ENCODE results near the gene ARHGAP5. TPM values are rescaled to one million over a fixed set of nuclear protein-coding genes. Genes with fewer than 3 reads are reported as not detected.
A peak's percentile ranks its signal among the peaks of the same experiment; 100 is the strongest.

Gene ARHGAP5
- total and polyA plus RNA-seq, 9 of the 15 experiments (the other 6 are each of a cell fraction or from before 2014, with no cell fraction given): 3.1 to 21.8 (median 12.1) TPM

DNA sequence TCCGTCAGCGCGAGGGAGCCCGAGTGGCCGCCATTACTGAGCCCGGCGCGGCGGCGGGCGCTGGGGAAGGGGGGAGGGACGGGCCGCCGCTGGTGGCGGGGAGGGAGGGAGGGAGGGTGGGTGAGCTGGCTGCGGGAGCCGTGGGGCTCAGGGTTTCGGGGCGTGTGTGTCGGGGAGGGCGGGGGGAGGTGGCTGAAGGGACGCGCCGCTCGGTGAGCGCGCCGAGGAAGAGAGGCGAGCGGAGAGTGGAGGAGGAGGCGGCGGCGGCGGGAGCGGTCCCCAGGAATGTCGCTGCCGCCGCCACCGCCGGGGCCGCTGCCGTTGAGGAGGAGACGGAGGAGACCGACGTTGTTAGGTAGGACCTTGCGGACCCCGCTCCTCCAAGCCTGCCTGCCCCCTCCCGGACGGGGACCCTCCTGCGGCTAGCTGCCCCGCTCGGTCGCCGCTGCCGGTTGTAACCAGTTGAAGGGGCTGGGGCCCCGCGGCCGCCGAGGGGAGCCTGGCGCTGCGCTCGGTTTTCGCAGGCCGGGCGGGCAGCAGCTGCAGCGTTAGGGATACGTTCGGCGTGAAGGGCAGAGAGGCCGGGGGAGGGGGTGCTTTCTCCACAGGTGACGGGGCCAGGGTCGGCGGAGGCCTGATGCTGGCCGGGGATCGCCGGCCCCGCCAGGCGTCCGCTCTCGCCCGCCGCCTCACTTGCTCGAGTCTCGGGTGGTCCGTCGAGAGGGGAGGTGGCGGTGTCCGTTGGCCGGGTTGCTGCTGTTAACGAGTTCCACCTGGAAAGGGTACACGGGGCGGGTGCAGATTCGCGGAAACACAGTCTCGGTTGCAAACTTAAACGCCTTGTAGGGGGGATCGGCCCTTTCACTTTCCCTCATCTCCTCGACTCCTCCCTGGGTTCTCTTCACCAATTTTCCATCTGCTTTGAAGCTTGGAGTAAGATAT, at the start of gene ARHGAP5 (continued):
- peak; percentile 68; the same call in 1 of the 2 replicates for TF ChIP-seq ZBTB7A (IDR thresholded peaks at IDR 0.05; ENCODE audit: borderline replicate concordance, control insufficient read depth, low read depth, low read length)
- TF ChIP-seq, protein P1, sequence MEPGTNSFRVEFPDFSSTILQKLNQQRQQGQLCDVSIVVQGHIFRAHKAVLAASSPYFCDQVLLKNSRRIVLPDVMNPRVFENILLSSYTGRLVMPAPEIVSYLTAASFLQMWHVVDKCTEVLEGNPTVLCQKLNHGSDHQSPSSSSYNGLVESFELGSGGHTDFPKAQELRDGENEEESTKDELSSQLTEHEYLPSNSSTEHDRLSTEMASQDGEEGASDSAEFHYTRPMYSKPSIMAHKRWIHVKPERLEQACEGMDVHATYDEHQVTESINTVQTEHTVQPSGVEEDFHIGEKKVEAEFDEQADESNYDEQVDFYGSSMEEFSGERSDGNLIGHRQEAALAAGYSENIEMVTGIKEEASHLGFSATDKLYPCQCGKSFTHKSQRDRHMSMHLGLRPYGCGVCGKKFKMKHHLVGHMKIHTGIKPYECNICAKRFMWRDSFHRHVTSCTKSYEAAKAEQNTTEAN (CRISPR knock-in tag; IDR thresholded peaks at IDR 0.05): no peak
- no peak for TF ChIP-seq SNRNP70 (optimal IDR thresholded peaks at IDR 0.05; ENCODE audit: low read depth, low read length)
- no peak for TF ChIP-seq ESRRA (IDR thresholded peaks at IDR 0.05; ENCODE audit: borderline replicate concordance, low read depth)
- TF ChIP-seq PTTG1 (tag; IDR thresholded peaks at IDR 0.05; ENCODE audit: low read depth): no peak
- TF ChIP-seq ZNF311 (CRISPR knock-in tag; IDR thresholded peaks at IDR 0.05): no peak
- no peak for TF ChIP-seq TRIM24 (IDR thresholded peaks at IDR 0.05)
- TF ChIP-seq, protein P2, sequence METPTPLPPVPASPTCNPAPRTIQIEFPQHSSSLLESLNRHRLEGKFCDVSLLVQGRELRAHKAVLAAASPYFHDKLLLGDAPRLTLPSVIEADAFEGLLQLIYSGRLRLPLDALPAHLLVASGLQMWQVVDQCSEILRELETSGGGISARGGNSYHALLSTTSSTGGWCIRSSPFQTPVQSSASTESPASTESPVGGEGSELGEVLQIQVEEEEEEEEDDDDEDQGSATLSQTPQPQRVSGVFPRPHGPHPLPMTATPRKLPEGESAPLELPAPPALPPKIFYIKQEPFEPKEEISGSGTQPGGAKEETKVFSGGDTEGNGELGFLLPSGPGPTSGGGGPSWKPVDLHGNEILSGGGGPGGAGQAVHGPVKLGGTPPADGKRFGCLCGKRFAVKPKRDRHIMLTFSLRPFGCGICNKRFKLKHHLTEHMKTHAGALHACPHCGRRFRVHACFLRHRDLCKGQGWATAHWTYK (CRISPR knock-in tag; IDR thresholded peaks at IDR 0.05): 0 out of 2 replicates have a peak, but pooled peaks have one; percentile 32
- TF ChIP-seq, protein P3, sequence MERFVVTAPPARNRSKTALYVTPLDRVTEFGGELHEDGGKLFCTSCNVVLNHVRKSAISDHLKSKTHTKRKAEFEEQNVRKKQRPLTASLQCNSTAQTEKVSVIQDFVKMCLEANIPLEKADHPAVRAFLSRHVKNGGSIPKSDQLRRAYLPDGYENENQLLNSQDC (CRISPR knock-in tag; IDR thresholded peaks at IDR 0.05): no peak
- no peak for TF ChIP-seq ZNF212 (CRISPR knock-in tag; IDR thresholded peaks at IDR 0.05)
- no peak for TF ChIP-seq MYBL2 (IDR thresholded peaks at IDR 0.05; ENCODE audit: low read depth)
- TF ChIP-seq MYBL2 (CRISPR knock-in tag; IDR thresholded peaks at IDR 0.05; ENCODE audit: borderline replicate concordance): no peak
- TF ChIP-seq SPI1 (IDR thresholded peaks at IDR 0.05; ENCODE audit: borderline replicate concordance, low read depth, low read length): no peak
- no peak for TF ChIP-seq NCOA1 (IDR thresholded peaks at IDR 0.05; ENCODE audit: low read depth)
- no peak; the same call in 1 of the 2 replicates for TF ChIP-seq EP400 (IDR thresholded peaks at IDR 0.05)
- no peak for TF ChIP-seq MYC (IDR thresholded peaks at IDR 0.05; ENCODE audit: low read depth, low read length)
- no peak for TF ChIP-seq MYC (CRISPR knock-in tag; IDR thresholded peaks at IDR 0.05; ENCODE audit: borderline replicate concordance, low read depth)
- peak; percentile 25 to 49; a peak in 1 of 4 replicates for TF ChIP-seq MAZ (CRISPR knock-in tag; conservative IDR thresholded peaks at IDR 0.05 in 1 of 2, IDR thresholded peaks at IDR 0.05 in 1 of 2)
- 0 out of 2 replicates have a peak, but pooled peaks have one; percentile 23 for TF ChIP-seq ZNF395 (CRISPR knock-in tag; IDR thresholded peaks at IDR 0.05)

Data from K562 (cell line).